ENCODE data around the gene VPS41. TPM values are rescaled to one million over a fixed set of nuclear protein-coding genes. Genes with fewer than 3 reads are reported as not detected.

The VPS41 gene
- total and polyA plus RNA-seq, 2 of the 13 experiments (the other 11 are each of a cell fraction or from before 2014, with no cell fraction given), result 12.1 to 43.4 TPM

DNA sequence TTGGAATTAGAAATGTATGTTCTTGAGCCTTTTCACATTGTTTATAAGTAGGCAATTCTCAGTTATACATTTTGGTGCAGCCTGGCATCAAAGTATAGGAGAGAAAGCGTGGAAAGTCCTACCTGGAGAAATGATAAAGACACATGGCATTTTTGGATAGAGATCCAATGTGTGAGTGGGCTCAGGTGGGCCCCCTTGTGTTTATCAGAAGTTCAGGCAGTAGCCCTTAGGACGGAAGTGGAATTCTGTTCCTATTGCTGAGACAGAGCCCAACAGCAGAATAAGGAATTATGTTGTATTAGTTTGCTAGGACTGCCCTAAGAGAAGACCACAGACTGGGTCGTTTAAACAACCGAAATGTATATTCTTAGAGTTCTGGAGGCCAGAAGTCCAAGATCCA is 192.6 kb downstream of the VPS41 start:
- no peaks in the 10 kb centered on the region for H3K79me2 ChIP-seq (ENCODE audit: insufficient read depth, low read length)
- no peak overlapping the region for H2AFZ ChIP-seq (ENCODE audit: low read length)
- in situ Hi-C loops (cut with HindIII; ENCODE audit: extremely low pct_ligation_motif_present, low pct_unique_long_range_greater_than_20kb), result no loop called here
- no TSS peak for BruUV-seq (replicated peaks)
- intact Hi-C loops (cut with micrococcal nuclease; ENCODE audit: unreplicated experiment), result no loop called here
- ChIA-PET POLR2A (no interaction called here), CTCF (ENCODE audit: low intra/inter-chr PET ratio, low total read pairs) (no interaction called here)
- no peaks in the 10 kb centered on the region for H4K20me1 ChIP-seq (ENCODE audit: insufficient read depth, low read length)
- no peak overlapping the region for H3K4me2 ChIP-seq (ENCODE audit: low read depth, low read length)
- ATAC-seq, result no peak; the same call in 2 of the 3 replicates
- TF ChIP-seq RBFOX2 (IDR thresholded peaks at IDR 0.05; ENCODE audit: low read depth, low read length), result no peak
- no peak for TF ChIP-seq SALL2 (CRISPR knock-in tag; IDR thresholded peaks at IDR 0.05)
- no peak for TF ChIP-seq POLR2G (IDR thresholded peaks at IDR 0.05; ENCODE audit: low read depth, low read length)
- no peak for TF ChIP-seq ZBTB7B (CRISPR knock-in tag; IDR thresholded peaks at IDR 0.05)
- TF ChIP-seq MBNL3 (CRISPR knock-in tag; conservative IDR thresholded peaks at IDR 0.05), result no peak
- TF ChIP-seq, protein P1, sequence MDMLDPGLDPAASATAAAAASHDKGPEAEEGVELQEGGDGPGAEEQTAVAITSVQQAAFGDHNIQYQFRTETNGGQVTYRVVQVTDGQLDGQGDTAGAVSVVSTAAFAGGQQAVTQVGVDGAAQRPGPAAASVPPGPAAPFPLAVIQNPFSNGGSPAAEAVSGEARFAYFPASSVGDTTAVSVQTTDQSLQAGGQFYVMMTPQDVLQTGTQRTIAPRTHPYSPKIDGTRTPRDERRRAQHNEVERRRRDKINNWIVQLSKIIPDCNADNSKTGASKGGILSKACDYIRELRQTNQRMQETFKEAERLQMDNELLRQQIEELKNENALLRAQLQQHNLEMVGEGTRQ (IDR thresholded peaks at IDR 0.05; ENCODE audit: low read depth, low read length), result no peak
- TF ChIP-seq, protein P1 (CRISPR knock-in tag; IDR thresholded peaks at IDR 0.05; ENCODE audit: borderline replicate concordance), result no peak
- no peak for TF ChIP-seq ZNF251 (CRISPR knock-in tag; IDR thresholded peaks at IDR 0.05)
- no peak for TF ChIP-seq HNRNPL (IDR thresholded peaks at IDR 0.05; ENCODE audit: low read depth, low read length)
- TF ChIP-seq, protein P2, sequence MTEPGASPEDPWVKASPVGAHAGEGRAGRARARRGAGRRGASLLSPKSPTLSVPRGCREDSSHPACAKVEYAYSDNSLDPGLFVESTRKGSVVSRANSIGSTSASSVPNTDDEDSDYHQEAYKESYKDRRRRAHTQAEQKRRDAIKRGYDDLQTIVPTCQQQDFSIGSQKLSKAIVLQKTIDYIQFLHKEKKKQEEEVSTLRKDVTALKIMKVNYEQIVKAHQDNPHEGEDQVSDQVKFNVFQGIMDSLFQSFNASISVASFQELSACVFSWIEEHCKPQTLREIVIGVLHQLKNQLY (CRISPR knock-in tag; IDR thresholded peaks at IDR 0.05), result no peak
- TF ChIP-seq GZF1 (CRISPR knock-in tag; IDR thresholded peaks at IDR 0.05), result no peak
- TF ChIP-seq PTBP1 (IDR thresholded peaks at IDR 0.05; ENCODE audit: low read depth, low read length, poor library complexity, severe bottlenecking), result no peak
- TF ChIP-seq ZNF20 (CRISPR knock-in tag; IDR thresholded peaks at IDR 0.05), result no peak
- no peak for TF ChIP-seq ZNF337 (CRISPR knock-in tag; IDR thresholded peaks at IDR 0.05; ENCODE audit: borderline replicate concordance, low read depth)
- TF ChIP-seq SOX6 (IDR thresholded peaks at IDR 0.05), result no peak
- TF ChIP-seq SOX6 (CRISPR knock-in tag; IDR thresholded peaks at IDR 0.05), result no peak
- no peak for TF ChIP-seq ZNF883 (CRISPR knock-in tag; IDR thresholded peaks at IDR 0.05; ENCODE audit: not compliant biosample characterization)
- no peak for TF ChIP-seq ZNF263 (CRISPR knock-in tag; IDR thresholded peaks at IDR 0.05)
- no peak for TF ChIP-seq KLF13 (CRISPR knock-in tag; IDR thresholded peaks at IDR 0.05)
- no peak for TF ChIP-seq ZNF180 (CRISPR knock-in tag; IDR thresholded peaks at IDR 0.05; ENCODE audit: borderline replicate concordance, low read depth)
- FAIRE-seq, result no peak
- H3K27me3 ChIP-seq (ENCODE audit: control insufficient read depth in 1 of 2, insufficient read depth in 2 of 2, low read length in 2 of 2), result no peaks in the 10 kb centered on the region
- H3K9me3 ChIP-seq (ENCODE audit: low read length), result no peaks in the 10 kb centered on the region
- no peak overlapping the region for H3K27ac ChIP-seq (ENCODE audit: extremely low read length, insufficient read depth, low read length)
- no peaks in the 10 kb centered on the region for H3K36me3 ChIP-seq (replicated peaks in 1 of 2; ENCODE audit: control insufficient read depth in 1 of 2, insufficient read depth in 2 of 2, low read length in 2 of 2)
- 78% methylated on average over 4 of the region's 4 CpGs for WGBS (ENCODE audit: low lambda C conversion rate)
- H3K4me3 ChIP-seq (replicated peaks in 1 of 3; ENCODE audit: insufficient read depth in 1 of 3, low read depth in 2 of 3, low read length in 3 of 3), result no peak overlapping the region
- no peak for DNase-seq (ENCODE audit: low spot score)
- H3K4me1 ChIP-seq (ENCODE audit: insufficient read depth, low read length), result no peaks in the 10 kb centered on the region
- H3K9ac ChIP-seq (ENCODE audit: insufficient read depth, low read depth, low read length), result no peak overlapping the region

Data from HepG2 (cell line).